GM06990 (cell line): ENCODE results near the gene RSPH3.

Source experiments
- DNase-seq: peaks from one replicate; pipeline ENCODE4 v3.0.0-alpha.2; 2011; ENCODE audit not compliant: insufficient read length; ENCODE audit errors: extremely low read depth
- H3K27me3 ChIP-seq: replicated peaks from 2 replicates; pipeline ENCODE4 v1.6.0; 2011; ENCODE audit warnings: low read length; ENCODE audit not compliant: control insufficient read depth, insufficient read depth
- H3K36me3 ChIP-seq: 2 replicates; pipeline ENCODE4 v1.5.1; 2011; ENCODE audit warnings: low read length; ENCODE audit not compliant: control insufficient read depth, insufficient read depth
- H3K4me3 ChIP-seq: replicated peaks from 2 replicates; pipeline ENCODE4 v1.5.1; 2011; ENCODE audit warnings: low read depth, mild to moderate bottlenecking, control low read depth, low read length
- CTCF ChIP-seq: IDR thresholded peaks from 2 replicates; pipeline ENCODE4 v1.5.1; 2011; ENCODE audit warnings: low read length, control low read depth, mild to moderate bottlenecking, inconsistent platforms; ENCODE audit not compliant: insufficient read depth, poor library complexity, severe bottlenecking

The RSPH3 gene

GRCh38 chr6:158999666-159000403, at the start of gene RSPH3:
Gene RSPH3 (minus strand): TSS chr6:159000202. CDS start chr6:158999550, 652 bp downstream.
- Histone ChIP-seq H3K36me3 (no peaks in the 10 kb centered on the region), H3K27me3 (no peaks in the 10 kb centered on the region), H3K4me3 (peak within 1 kb of the TSS; percentile 81)
- peak; percentile 94 for DNase-seq
- peak; percentile 20 for TF ChIP-seq CTCF

GRCh38 chr6:159047891-159048685, 48.1 kb upstream of the RSPH3 start:
- Histone ChIP-seq H3K36me3 (no peaks in the 10 kb centered on the region), H3K4me3 (no peak overlapping the region), H3K27me3 (no peaks in the 10 kb centered on the region)
- no peak for TF ChIP-seq CTCF
- no peak for DNase-seq

GRCh38 chr6:159045801-159046200, 45.8 kb upstream of the RSPH3 start:
- DNase-seq: no peak
- Histone ChIP-seq H3K36me3 (peaks cover 4% of the 10 kb centered on the region), H3K27me3 (no peaks in the 10 kb centered on the region), H3K4me3 (no peak overlapping the region)
- no peak for TF ChIP-seq CTCF

- H3K27me3 ChIP-seq: no peaks in the 10 kb centered on the region
- no peak for TF ChIP-seq CTCF
- DNase-seq: peak; percentile 77
These were observed 45.1 kb upstream of the RSPH3 start, which contains the start of gene TAGAP for GRCh38 chr6:159044899-159045727. Gene TAGAP (minus strand): TSS chr6:159044991. CDS start chr6:159044146, 845 bp downstream.

GRCh38 chr6:159043947-159044346, 43.9 kb upstream of the RSPH3 start:
- Histone ChIP-seq H3K27me3 (no peaks in the 10 kb centered on the region), H3K36me3 (peaks cover 8% of the 10 kb centered on the region), H3K4me3 (peak overlapping the region; percentile 81)
- no peak for TF ChIP-seq CTCF
- no peak for DNase-seq

More at GRCh38 chr6:159044899-159045727, 45.1 kb upstream of the RSPH3 start, which contains the start of gene TAGAP:
- H3K36me3 ChIP-seq: peaks cover 8% of the 10 kb centered on the region
- peak within 1 kb of the TSS; percentile 81 for H3K4me3 ChIP-seq
